OCI-LY1 (cell line): ENCODE data around the gene TCEA3.

Source experiments
- CTCF ChIP-seq: fragments of 200-600 bp; sonication (generic), shearing (Covaris generic); IDR thresholded peaks from 2 replicates; pipeline ENCODE4 v1.5.1; 2017; ENCODE audit warnings: mild to moderate bottlenecking, antibody characterized with exemption, low read length, moderate library complexity, mixed read lengths
- EZH2 ChIP-seq: fragments of 200-600 bp; sonication (generic), shearing (Covaris generic); IDR thresholded peaks from 2 replicates; pipeline ENCODE4 v1.8.0; 2017; ENCODE audit warnings: borderline replicate concordance, mixed run types, mild to moderate bottlenecking, antibody characterized with exemption, low read length, moderate library complexity, mixed read lengths

GRCh38 chr1:23444104-23444533 lies 19.6 kb upstream of the TCEA3 start:
- TF ChIP-seq CTCF (no peak), EZH2 (no peak)
